ENCODE data around the gene SFT2D2. TPM values are rescaled to one million over a fixed set of nuclear protein-coding genes. Genes with fewer than 3 reads are reported as not detected.

The SFT2D2 gene
- polyA plus RNA-seq, 1 of the 3 experiments (the other 2 are of a cell fraction), result 9.3 TPM

DNA sequence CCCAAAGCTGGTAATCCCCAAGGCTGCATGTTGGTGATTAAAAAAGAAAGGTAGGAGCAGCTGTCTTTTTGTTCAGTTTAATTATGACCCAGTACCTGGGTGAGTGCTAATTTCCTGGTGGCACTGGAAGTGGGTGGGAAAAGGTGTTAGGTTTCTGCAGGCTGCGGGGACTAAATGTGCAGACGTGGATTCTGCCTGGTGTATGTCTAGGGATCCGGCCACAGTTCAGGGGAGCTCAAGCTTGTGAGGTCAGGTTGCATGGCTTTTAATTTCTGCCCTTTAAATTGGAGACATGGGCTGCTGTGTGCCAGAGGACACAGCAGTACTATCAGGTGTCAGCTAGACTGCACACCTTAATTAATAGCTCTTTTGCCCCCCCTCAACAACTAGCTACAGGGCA lies 34.6 kb downstream of the SFT2D2 start:
- Histone ChIP-seq H3K9me3 (0 out of 2 replicates have a peak, but pooled peaks cover 19% of the 10 kb centered on the region), H3K9me2 (no peaks in the 10 kb centered on the region), H3K4me1 (ENCODE audit: control insufficient read depth in 1 of 2, insufficient read depth in 2 of 2, low read depth in 1 of 2, low read length in 1 of 2) (peaks cover 5 to 16% of the 10 kb centered on the region in 2 experiments; a peak in 2 of 4 replicates), H3F3A (replicated peaks; ENCODE audit: insufficient read depth) (peaks cover 22% of the 10 kb centered on the region), H4K20me1 (ENCODE audit: insufficient read depth) (no peaks in the 10 kb centered on the region), H2AFZ (ENCODE audit: low read depth) (no peak overlapping the region), H3K4me3 (ENCODE audit: low read depth in 2 of 2, low read length in 1 of 2) (no peak overlapping the region), H3K27ac (ENCODE audit: low read depth in 2 of 2, low read length in 1 of 2) (peak overlapping the region; percentile 82 to 85; a peak in 3 of 4 replicates), H3K36me3 (replicated peaks in 1 of 2; ENCODE audit: control insufficient read depth in 1 of 2, insufficient read depth in 2 of 2, low read length in 1 of 2) (peaks cover 10 to 12% of the 10 kb centered on the region in 2 experiments), H3K9ac (no peak overlapping the region), H3K27me3 (ENCODE audit: insufficient read depth) (no peaks in the 10 kb centered on the region), H3K79me2 (ENCODE audit: insufficient read depth) (peaks cover 27% of the 10 kb centered on the region; the same call in 1 of the 2 replicates), H3K4me2 (no peak overlapping the region)
- CTCF ChIA-PET, result interaction anchor here (1.0 kb wide), 1 partner anchor 25 kb away, joined by 4 read pairs; no protein-coding TSS in a partner anchor
- POLR2A ChIA-PET, result no interaction called here
- WGBS (ENCODE audit: low lambda C conversion rate), result 100% methylated on average over 3 of the region's 3 CpGs
- DNase-seq, result no peak
- no peak for TF ChIP-seq IRF3 (IDR thresholded peaks at IDR 0.05; ENCODE audit: low read depth, low read length)
- no peak for TF ChIP-seq TCF12 (IDR thresholded peaks at IDR 0.05)
- no peak for TF ChIP-seq NRF1 (IDR thresholded peaks at IDR 0.05; ENCODE audit: low read depth, low read length)
- no peak for TF ChIP-seq FOXM1 (IDR thresholded peaks at IDR 0.05; ENCODE audit: low read depth)
- no peak for TF ChIP-seq TEAD4 (IDR thresholded peaks at IDR 0.05; ENCODE audit: borderline replicate concordance, insufficient read depth)
- TF ChIP-seq JUND (IDR thresholded peaks at IDR 0.05), result no peak
- TF ChIP-seq, protein P1, sequence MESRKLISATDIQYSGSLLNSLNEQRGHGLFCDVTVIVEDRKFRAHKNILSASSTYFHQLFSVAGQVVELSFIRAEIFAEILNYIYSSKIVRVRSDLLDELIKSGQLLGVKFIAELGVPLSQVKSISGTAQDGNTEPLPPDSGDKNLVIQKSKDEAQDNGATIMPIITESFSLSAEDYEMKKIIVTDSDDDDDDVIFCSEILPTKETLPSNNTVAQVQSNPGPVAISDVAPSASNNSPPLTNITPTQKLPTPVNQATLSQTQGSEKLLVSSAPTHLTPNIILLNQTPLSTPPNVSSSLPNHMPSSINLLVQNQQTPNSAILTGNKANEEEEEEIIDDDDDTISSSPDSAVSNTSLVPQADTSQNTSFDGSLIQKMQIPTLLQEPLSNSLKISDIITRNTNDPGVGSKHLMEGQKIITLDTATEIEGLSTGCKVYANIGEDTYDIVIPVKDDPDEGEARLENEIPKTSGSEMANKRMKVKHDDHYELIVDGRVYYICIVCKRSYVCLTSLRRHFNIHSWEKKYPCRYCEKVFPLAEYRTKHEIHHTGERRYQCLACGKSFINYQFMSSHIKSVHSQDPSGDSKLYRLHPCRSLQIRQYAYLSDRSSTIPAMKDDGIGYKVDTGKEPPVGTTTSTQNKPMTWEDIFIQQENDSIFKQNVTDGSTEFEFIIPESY (IDR thresholded peaks at IDR 0.05; ENCODE audit: borderline replicate concordance, low read depth), result no peak
- no peak for TF ChIP-seq USF2 (IDR thresholded peaks at IDR 0.05; ENCODE audit: borderline replicate concordance, low read depth, low read length)
- no peak for TF ChIP-seq FOXJ3 (CRISPR knock-in tag; IDR thresholded peaks at IDR 0.05)
- no peak for TF ChIP-seq CHD2 (IDR thresholded peaks at IDR 0.05; ENCODE audit: low read length, partially characterized antibody)
- no peak for TF ChIP-seq MAX (IDR thresholded peaks at IDR 0.05; ENCODE audit: low read depth)
- no peak for TF ChIP-seq YY1 (IDR thresholded peaks at IDR 0.05; ENCODE audit: low read depth)
- TF ChIP-seq RCOR1 (IDR thresholded peaks at IDR 0.05; ENCODE audit: low read length), result no peak
- TF ChIP-seq EZH2phosphoT487 (IDR thresholded peaks at IDR 0.05; ENCODE audit: borderline replicate concordance, low read depth), result no peak
- no peak for TF ChIP-seq RAD21 (IDR thresholded peaks at IDR 0.05; ENCODE audit: low read length)
- TF ChIP-seq MXI1 (IDR thresholded peaks at IDR 0.05; ENCODE audit: low read depth, low read length), result no peak
- no peak for TF ChIP-seq ELF1 (IDR thresholded peaks at IDR 0.05)
